SK-N-SH treated with all-trans-retinoic acid at 6 μM for 48 hours (cell line): ENCODE measurements around the gene PEMT.

Experiments used
- ATAC-seq: fragments of 200-7000 bp; cut with Tn5 transposase; 3 replicates; pipeline ENCODE4 v1.9.1; 2020; ENCODE audit warnings: mild to moderate bottlenecking, moderate library complexity
- ARNTL ChIP-seq: fragments of 450-650 bp; formaldehyde crosslinking; IDR thresholded peaks from 2 replicates; pipeline ENCODE4 v1.5.0; 2020; ENCODE audit warnings: low read depth, mild to moderate bottlenecking, moderate library complexity, borderline replicate concordance
- BACH2 ChIP-seq: fragments of 250-450 bp; sonication (Bioruptor Pico); IDR thresholded peaks from 2 replicates; pipeline ENCODE4 v1.9.0; 2021; ENCODE audit warnings: mild to moderate bottlenecking, borderline replicate concordance
- CREB5 ChIP-seq: fragments of 250-450 bp; sonication (Bioruptor Pico); IDR thresholded peaks from 2 replicates; pipeline ENCODE4 v1.5.1; 2020; ENCODE audit warnings: low read depth, mild to moderate bottlenecking, moderate library complexity
- CSDC2 ChIP-seq: fragments of 250-450 bp; sonication (Bioruptor Pico); IDR thresholded peaks from 2 replicates; pipeline ENCODE4 v1.5.0; 2020; ENCODE audit warnings: mild to moderate bottlenecking, moderate library complexity
- CSRNP3 ChIP-seq: fragments of 250-450 bp; sonication (Bioruptor Pico); IDR thresholded peaks from 2 replicates; pipeline ENCODE4 v1.5.1; 2021; ENCODE audit warnings: mild to moderate bottlenecking, moderate library complexity
- ESRRG ChIP-seq: fragments of 250-450 bp; sonication (Bioruptor Pico); IDR thresholded peaks from 2 replicates; pipeline ENCODE4 v1.6.1; 2021; ENCODE audit warnings: mild to moderate bottlenecking
- GLIS3 ChIP-seq: fragments of 250-450 bp; sonication (Bioruptor Pico); IDR thresholded peaks from 2 replicates; pipeline ENCODE4 v1.5.0; 2020; ENCODE audit warnings: mild to moderate bottlenecking, moderate library complexity
- ISL1 ChIP-seq: fragments of 250-450 bp; sonication (Bioruptor Pico); IDR thresholded peaks from 2 replicates; pipeline ENCODE4 v2.1.2; 2022; ENCODE audit warnings: mild to moderate bottlenecking, moderate library complexity
- OSR1 ChIP-seq: fragments of 250-450 bp; sonication (Bioruptor Pico); IDR thresholded peaks from 2 replicates; pipeline ENCODE4 v1.8.0; 2022; ENCODE audit warnings: moderate library complexity, mild to moderate bottlenecking, inconsistent platforms
- PATZ1 ChIP-seq: fragments of 250-450 bp; sonication (Bioruptor Pico); IDR thresholded peaks from 2 replicates; pipeline ENCODE4 v1.8.0; 2020; ENCODE audit warnings: mild to moderate bottlenecking, moderate library complexity, borderline replicate concordance
- POU6F1 ChIP-seq: fragments of 250-450 bp; sonication (Bioruptor Pico); IDR thresholded peaks from 2 replicates; pipeline ENCODE4 v1.8.0; 2021; ENCODE audit warnings: low read depth, mild to moderate bottlenecking, moderate library complexity, borderline replicate concordance
- PPARA ChIP-seq: fragments of 250-450 bp; sonication (Bioruptor Pico); IDR thresholded peaks from 2 replicates; pipeline ENCODE4 v1.5.0; 2020; ENCODE audit warnings: mild to moderate bottlenecking, borderline replicate concordance
- RARB ChIP-seq: fragments of 250-450 bp; sonication (Bioruptor Pico); IDR thresholded peaks from 2 replicates; pipeline ENCODE4 v1.8.0; 2021; ENCODE audit warnings: mild to moderate bottlenecking, moderate library complexity
- SNAI2 ChIP-seq: fragments of 250-450 bp; sonication (Bioruptor Pico); IDR thresholded peaks from 2 replicates; pipeline ENCODE4 v1.5.0; 2020; ENCODE audit warnings: mild to moderate bottlenecking, moderate library complexity
- TCF4 ChIP-seq: fragments of 250-450 bp; sonication (Bioruptor Pico); IDR thresholded peaks from 2 replicates; pipeline ENCODE4 v1.8.0; 2021; ENCODE audit warnings: mild to moderate bottlenecking, moderate library complexity, borderline replicate concordance
- TOX ChIP-seq: fragments of 250-450 bp; sonication (Bioruptor Pico); IDR thresholded peaks from 2 replicates; pipeline ENCODE4 v1.8.0; 2021; ENCODE audit warnings: mild to moderate bottlenecking, moderate library complexity, borderline replicate concordance
- TSHZ2 ChIP-seq: fragments of 250-450 bp; sonication (Bioruptor Pico); IDR thresholded peaks from 2 replicates; pipeline ENCODE4 v1.5.0; 2020; ENCODE audit warnings: mild to moderate bottlenecking, moderate library complexity
- ZC3H10 ChIP-seq: fragments of 250-450 bp; sonication (Bioruptor Pico); IDR thresholded peaks from 2 replicates; pipeline ENCODE4 v1.5.1; 2021; ENCODE audit warnings: mild to moderate bottlenecking, moderate library complexity
- ZFP3 ChIP-seq: fragments of 250-450 bp; sonication (Bioruptor Pico); IDR thresholded peaks from 2 replicates; pipeline ENCODE4 v1.5.0; 2020; ENCODE audit warnings: mild to moderate bottlenecking, moderate library complexity
- ZFP30 ChIP-seq: fragments of 450-650 bp; formaldehyde crosslinking; IDR thresholded peaks from 2 replicates; pipeline ENCODE4 v1.5.0; 2022; ENCODE audit warnings: mild to moderate bottlenecking, moderate library complexity
- ZNF565 ChIP-seq: fragments of 450-650 bp; formaldehyde crosslinking; conservative IDR thresholded peaks from 2 replicates; pipeline ENCODE4 v1.5.0; 2020; ENCODE audit warnings: low read depth, mild to moderate bottlenecking, moderate library complexity
- ZNF70 ChIP-seq: fragments of 450-650 bp; formaldehyde crosslinking; IDR thresholded peaks from 2 replicates; pipeline ENCODE4 v1.5.0; 2020; ENCODE audit warnings: mild to moderate bottlenecking, moderate library complexity
- ZNF8 ChIP-seq: fragments of 450-650 bp; formaldehyde crosslinking; IDR thresholded peaks from 2 replicates; pipeline ENCODE4 v1.5.0; 2020; ENCODE audit warnings: mild to moderate bottlenecking, moderate library complexity

The PEMT gene

GRCh38 chr17:17626151-17626805, 34.8 kb upstream of the PEMT start:
- ATAC-seq = no peak
- TF ChIP-seq TOX = no peak
- TF ChIP-seq ARNTL (CRISPR knock-in tag) = no peak

GRCh38 chr17:17624741-17625140, 33.2 kb upstream of the PEMT start:
- ATAC-seq = no peak; the same call in 2 of the 3 replicates

GRCh38 chr17:17623904-17624303, 32.4 kb upstream of the PEMT start:
- no peak for TF ChIP-seq POU6F1
- TF ChIP-seq TOX = no peak
- no peak for TF ChIP-seq ZNF70
- no peak for TF ChIP-seq RARB
- TF ChIP-seq SNAI2 (CRISPR knock-in tag) = no peak
- no peak for TF ChIP-seq TCF4 (CRISPR knock-in tag)
- no peak for TF ChIP-seq ZNF8 (CRISPR knock-in tag)
- TF ChIP-seq ZFP30 (CRISPR knock-in tag) = no peak
- no peak for TF ChIP-seq ZFP3 (CRISPR knock-in tag)
- TF ChIP-seq ZNF565 = no peak
- no peak for TF ChIP-seq ESRRG (CRISPR knock-in tag)
- TF ChIP-seq OSR1 (CRISPR knock-in tag) = no peak
- no peak for TF ChIP-seq CREB5 (CRISPR knock-in tag)
- TF ChIP-seq BACH2 = no peak
- TF ChIP-seq PPARA (CRISPR knock-in tag) = no peak
- TF ChIP-seq CSDC2 = no peak
- no peak for TF ChIP-seq ARNTL (CRISPR knock-in tag)
- ATAC-seq = no peak

More at GRCh38 chr17:17624741-17625140, 33.2 kb upstream of the PEMT start:
- TF ChIP-seq POU6F1 (no peak), ZNF565 (no peak), CREB5 (CRISPR knock-in tag) (no peak), ISL1 (no peak), ZC3H10 (no peak)
- TF ChIP-seq, all 23 proteins: peak for 0

GRCh38 chr17:17621254-17621653, 29.7 kb upstream of the PEMT start:
- no peak for ATAC-seq
- TF ChIP-seq ZNF8 (CRISPR knock-in tag) = no peak
- no peak for TF ChIP-seq TOX
- TF ChIP-seq PATZ1 (CRISPR knock-in tag) = no peak
- no peak for TF ChIP-seq RARB
- no peak for TF ChIP-seq ZNF70
- no peak for TF ChIP-seq OSR1 (CRISPR knock-in tag)
- TF ChIP-seq ISL1 = no peak
- no peak for TF ChIP-seq ESRRG (CRISPR knock-in tag)
- TF ChIP-seq TCF4 (CRISPR knock-in tag) = no peak
- TF ChIP-seq PPARA (CRISPR knock-in tag) = no peak
- no peak for TF ChIP-seq SNAI2 (CRISPR knock-in tag)
- no peak for TF ChIP-seq TSHZ2 (CRISPR knock-in tag)
- no peak for TF ChIP-seq CSRNP3 (CRISPR knock-in tag)
- no peak for TF ChIP-seq CSDC2
- no peak for TF ChIP-seq ZFP3 (CRISPR knock-in tag)
- TF ChIP-seq GLIS3 (CRISPR knock-in tag) = no peak
